NT2/D1 (cell line): ENCODE measurements around the gene CCDC171.

Experiments used
- SUZ12 ChIP-seq: IDR thresholded peaks from 2 replicates; pipeline ENCODE4 v1.6.1; 2011; ENCODE audit not compliant: insufficient read length, insufficient read depth; ENCODE audit errors: extremely low read depth
- YY1 ChIP-seq: IDR thresholded peaks from 2 replicates; pipeline ENCODE4 v1.6.1; 2011; ENCODE audit not compliant: insufficient read length, insufficient read depth
- ZNF274 ChIP-seq: IDR thresholded peaks from 2 replicates; pipeline ENCODE4 v1.6.1; 2011; ENCODE audit warnings: mild to moderate bottlenecking, low read depth, low read length

- TF ChIP-seq ZNF274: no peak
- TF ChIP-seq SUZ12: no peak
- no peak for TF ChIP-seq YY1
Observed at GRCh38 chr9:15720861-15721260, 168.0 kb downstream of the CCDC171 start.
